GM18499 (cell line): Measurements from ENCODE around the gene ELAVL2.

Experiments used
- ATAC-seq: cut with Tn5 transposase; IDR thresholded peaks from one replicate; pipeline ENCODE4 v1.9.1; 2021; ENCODE audit warnings: moderate number of reproducible peaks; ENCODE audit not compliant: insufficient read depth, unreplicated experiment

The ELAVL2 gene

DNA sequence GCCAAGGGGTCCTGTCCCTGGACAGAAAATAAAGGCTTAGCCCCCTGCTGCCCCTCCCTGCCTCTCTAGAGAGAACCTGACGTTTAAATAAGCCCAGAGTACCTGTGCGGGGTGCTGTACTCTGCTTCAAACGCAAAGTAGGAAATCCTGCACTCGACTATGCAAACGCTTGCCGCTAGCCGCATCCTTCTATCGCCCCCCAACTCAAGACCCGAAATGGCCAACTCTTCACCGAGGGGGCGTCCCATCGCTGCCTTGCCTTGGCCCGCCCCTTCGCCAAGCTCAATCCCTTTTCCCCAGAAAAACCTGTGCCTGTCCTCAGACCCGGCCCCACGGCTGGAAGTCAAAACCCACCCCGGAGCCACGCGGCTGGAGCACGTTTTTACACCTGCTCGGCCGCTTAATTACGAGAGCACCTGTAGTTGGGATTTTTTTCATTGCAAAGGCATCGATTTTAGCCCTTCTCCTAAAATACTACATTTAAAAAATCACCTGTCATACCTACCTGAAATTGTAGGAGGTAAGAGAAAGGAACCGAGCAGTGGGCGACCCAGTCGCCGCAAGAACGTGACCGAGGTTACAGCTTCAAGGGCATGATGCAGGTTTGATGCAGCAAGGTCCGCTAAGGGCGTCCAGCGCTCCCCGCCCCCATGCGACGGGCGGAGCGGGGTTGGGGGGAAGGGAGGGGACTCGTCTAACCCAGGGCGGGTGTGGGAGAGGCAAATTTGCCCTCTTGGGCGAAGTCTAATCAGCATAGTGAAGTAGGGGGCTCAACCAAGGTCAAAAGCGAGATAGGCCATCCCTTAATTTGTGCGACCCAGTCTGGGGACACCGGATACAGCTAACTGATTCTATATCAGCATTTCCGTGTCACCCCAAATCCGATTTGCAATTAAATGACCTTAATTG lies 3.5 kb downstream of the ELAVL2 start:
- no peak for ATAC-seq

DNA sequence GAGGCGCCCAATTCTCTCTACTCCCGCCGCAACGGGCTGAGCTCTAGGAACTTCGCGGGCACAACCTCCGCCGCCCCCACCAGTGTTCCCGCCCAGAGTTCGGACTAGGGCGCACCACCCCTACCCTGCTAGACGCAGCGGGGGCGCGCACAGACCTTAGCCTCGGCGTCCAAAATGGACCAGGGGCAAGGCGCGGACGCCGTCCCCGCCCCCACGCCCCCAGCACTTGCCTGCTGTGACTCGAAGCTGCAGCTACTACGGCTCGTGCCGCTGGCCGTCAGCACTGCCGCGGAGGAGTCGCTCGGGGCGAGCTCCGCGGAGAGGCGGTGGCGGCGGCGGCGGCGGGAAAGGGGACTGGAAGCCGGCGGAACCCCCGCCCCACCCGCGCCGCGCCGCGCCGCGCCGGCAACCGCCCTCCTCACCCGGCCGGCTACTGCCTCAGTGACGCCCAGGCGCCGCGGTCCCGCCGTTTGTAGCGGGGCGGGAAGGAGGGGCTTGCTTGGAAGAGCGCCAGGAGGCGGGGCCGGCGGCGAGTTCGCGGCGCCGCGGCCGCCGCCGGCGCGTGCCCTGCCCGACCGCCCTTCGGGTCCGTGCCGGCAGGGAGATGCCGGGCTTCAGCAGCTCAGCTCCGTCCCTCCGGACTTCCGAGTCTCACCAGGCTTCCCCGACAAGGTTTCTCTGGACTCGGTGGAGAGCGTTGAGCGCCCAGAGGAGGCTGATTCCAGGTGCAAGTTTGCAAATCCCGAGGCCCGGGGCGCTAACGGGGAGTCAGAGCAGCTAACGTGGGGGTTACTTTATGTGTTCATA lies 4.5 kb downstream of the ELAVL2 start:
- no peak for ATAC-seq

DNA sequence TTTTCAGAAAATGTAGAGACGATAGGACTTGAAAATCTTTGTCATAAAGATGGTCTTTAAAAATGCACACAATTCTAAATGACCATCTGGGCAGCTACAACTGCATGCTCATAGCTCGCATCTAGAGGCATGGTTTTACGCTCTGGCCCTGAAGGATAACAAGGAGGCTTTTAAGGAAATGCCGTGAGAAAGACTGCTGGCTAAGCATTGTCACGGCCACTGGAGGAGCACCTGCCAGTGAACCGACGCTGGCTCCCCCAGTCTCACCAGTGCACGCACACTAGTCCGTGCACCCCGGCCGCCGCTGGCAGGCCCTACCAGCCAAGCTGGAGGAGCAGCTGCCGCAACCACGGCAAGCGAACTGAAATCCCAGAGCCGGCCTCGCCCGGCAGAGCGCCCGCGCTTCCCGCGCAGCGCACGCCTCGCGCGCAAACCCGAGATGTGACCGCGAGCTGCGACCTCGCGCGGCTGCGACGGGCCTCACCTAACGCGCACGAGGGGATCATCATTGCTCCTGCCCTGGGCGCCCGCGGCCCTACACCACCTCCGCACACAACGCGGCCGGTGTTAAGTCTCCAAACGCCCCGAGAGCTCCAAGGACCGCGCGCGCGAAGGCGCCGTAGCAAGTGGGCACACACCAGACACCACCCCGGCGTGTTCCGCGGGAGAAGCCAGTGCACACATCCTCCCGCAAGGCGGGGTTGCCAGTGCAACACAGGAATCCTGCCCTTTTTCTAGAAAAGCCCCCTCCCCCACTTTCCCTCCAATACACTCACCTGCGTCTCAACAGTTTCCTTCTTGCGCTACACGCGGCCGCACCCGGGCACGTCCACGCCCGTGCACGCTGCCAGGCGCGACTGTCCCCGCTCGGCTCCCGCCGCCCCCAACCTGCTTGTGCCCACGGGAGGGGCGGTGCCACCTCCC lies 5.3 kb downstream of the ELAVL2 start:
- ATAC-seq, result no peak

DNA sequence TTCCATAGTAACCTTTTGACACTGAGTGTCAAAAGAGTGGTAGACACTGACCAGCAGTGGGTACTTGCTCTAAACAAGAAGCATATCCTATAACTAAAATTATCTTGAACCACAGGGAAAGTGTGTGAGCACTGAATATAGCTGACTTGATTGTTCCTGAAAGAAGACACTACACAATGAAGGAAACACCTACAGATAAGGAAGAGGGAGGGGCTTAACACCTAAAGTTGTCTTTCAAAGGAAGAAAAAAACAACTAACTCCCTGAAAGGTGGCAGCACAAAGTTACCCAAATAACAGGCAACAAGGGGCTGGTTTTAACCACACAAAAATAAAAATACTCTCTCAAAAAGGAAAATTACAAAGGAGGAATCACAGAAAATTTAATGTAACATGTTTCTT lies 6.6 kb downstream of the ELAVL2 start:
- ATAC-seq, result no peak

DNA sequence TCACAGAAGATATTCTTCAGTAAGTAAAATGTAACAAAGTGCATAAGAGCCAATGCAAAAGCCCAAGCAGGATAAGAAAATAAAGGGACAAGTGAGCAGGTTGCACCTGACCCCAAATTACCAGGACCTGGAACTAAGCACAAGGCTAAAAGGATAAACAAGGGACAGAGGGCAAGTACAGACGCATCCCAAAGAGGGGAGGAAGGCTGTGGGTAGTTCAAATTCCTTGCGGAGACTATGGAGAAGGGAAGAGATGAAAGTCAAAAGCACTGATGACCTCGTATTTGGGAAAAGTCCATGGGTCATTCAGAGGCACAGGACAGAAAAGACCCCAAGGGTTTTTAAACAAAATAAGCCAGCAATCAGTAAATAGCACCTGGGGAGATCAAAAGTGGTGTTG lies 11.8 kb downstream of the ELAVL2 start:
- no peak for ATAC-seq

DNA sequence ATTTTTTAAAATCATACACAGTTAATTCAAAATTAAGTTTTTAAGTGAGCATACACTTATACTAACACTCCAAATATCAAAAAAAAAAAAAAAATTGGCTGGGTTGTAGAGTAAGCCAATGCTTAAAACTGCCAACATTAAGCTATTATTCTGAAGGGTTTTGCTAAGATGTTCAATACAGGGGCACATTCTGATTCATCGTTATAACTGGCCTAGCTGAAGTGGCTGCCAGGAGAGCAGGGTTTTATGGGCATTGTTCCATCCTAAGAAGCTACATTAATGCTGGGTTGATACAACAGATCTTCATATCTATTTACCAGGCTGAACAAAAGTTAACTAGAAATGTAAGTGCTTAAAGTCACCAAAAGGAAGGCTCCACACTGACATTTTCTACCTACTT lies 13.4 kb downstream of the ELAVL2 start:
- ATAC-seq, result no peak

DNA sequence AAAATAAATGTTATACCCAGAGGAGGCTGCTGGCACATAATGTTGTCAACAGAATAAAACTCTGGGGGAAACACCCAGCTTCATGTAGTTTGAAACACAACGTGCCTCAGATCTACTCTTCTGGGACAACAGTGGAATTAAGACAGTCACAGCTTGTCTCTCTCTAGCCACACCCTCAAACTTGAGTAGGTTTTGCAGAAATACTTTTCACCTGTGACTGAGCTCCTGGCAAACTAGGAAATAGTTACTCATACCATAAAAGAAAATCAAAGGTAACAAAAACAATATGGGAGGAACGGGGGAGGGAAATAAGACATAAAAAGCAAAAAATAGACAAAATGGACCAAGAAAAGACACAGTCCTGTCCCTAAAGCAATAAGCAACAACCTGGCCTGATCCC lies 14.4 kb downstream of the ELAVL2 start:
- ATAC-seq, result no peak

DNA sequence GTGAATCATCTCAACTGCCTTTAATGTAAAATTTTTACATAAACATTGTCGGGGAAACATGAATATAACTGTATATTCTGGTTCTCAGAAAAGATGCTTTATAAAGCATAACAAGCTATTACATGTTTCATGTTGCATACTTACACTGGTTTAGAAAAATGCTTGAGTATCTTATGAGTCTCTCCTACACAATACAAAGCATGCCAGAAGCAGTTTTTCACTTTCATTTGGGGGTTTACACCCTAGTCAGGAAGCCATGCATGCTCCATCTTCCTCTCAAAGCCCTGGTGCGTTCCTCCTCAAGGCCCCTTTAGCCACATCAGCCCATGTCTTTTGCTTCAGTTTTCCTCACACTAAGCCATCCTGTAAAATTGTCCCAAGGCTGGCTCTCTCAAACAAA lies 22.8 kb downstream of the ELAVL2 start:
- ATAC-seq, result no peak

DNA sequence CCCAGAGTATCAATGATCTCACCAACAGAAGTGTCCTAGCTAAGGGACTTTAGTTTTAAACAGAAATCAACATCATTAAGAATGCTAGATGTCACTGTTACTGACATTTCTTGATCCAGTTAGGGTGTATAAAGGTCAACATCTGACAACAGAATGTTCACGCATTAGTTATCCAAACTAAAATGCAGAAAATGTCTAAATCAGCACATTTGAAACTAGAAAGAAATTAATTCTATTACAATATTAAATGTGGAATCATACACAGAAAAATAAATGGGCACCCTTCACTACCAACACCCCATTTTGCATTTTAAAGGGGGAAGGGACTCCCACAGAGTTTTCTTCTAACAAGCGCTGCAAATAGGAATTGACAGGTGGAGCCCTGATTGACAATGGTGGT lies 24.5 kb downstream of the ELAVL2 start:
- no peak for ATAC-seq

DNA sequence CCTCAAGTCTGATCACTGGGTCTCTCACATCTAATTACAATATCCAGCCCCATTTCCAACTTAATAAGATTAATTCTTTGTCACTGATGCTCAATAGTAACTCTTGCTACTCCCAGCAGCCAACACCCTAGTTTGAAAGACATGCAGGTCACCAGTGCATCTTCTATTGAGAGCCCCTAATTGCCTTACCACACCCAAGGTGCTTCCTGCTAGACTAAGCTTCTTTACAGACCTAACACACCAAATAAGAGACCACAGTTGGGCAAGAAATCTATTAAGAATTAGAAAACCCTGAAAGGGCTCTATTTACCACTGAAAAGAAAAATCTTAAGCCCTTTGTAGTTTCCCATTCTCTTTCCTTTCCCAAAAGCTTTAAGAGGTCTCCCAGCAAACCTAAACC lies 26.5 kb downstream of the ELAVL2 start:
- ATAC-seq, result no peak

DNA sequence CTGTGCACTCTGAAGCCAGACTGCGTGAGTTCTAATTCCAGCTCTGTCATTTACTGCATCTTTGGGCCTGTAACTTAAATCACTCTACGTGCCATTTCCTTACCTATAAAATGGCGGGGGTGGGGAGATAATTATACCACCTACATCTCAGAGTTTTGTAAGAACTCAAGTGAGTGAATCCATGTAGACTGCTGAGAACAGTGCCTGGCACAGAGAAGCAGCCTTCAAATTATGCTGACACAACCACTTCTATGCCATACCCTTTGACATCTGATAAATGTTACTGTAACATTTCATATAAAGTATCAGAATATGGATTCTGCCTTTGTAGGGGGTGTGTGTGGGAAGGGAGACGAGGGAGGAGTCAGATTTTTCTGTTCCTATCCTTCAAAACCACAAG lies 27.7 kb downstream of the ELAVL2 start:
- no peak for ATAC-seq

DNA sequence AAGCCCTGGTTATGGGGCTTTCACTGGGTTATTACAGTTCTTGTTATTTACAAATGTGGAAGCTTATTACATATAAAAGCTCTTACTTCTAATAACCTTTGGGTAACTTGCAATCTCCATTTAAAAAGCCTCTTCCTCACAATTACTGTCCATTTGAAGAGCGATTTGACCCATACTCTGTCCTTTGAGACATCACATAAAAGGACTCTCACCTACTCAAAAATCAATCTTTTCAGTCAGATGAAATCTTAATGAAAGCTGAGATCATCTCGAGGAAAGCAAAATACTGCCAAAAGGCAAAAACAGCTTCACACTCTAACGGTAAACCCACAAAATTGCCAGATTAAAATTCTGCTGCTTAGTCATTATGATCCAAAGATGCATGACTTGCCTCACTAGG lies 29.8 kb downstream of the ELAVL2 start:
- ATAC-seq, result no peak

DNA sequence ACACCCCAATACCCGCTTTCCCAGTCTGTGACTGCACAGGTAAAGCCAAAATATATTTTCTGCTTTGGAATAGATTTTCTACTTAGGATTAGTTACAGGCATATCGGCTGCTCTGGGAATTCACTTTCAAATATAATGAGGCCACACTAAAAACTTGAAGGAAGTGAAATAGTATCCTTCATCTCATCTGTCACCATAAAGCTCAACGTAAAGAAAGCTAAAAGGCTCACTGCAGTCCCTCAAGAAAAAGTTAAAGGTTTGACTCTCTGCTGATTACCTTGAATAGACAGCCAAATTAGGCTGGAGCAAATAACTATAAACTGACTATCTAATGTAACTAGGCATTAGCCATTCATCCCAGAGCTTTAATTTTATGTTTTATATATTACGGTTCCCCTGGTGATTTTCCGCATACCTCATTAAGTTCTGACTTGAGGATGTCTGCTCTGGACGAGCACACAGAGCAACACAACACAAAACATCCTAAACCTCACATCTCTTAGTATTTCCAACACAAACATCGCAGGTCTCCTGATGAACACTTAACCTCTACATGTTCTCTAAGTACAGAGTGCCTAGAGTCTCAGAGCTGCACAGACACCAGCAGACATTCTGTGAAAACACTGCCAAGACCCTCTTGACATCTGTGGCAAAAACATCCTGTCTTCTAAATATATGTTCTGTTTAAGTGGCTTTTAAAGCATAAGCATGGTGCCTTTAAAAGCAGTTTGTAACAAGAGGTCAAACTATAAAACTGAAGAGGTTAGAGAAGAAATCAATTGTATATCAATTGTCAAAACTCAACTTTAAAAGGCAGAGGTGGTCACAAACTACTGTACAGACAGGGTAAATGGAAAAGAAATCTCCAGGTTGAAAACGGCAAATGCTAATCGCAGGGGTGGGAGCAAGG lies 35.4 kb downstream of the ELAVL2 start:
- ATAC-seq, result no peak

DNA sequence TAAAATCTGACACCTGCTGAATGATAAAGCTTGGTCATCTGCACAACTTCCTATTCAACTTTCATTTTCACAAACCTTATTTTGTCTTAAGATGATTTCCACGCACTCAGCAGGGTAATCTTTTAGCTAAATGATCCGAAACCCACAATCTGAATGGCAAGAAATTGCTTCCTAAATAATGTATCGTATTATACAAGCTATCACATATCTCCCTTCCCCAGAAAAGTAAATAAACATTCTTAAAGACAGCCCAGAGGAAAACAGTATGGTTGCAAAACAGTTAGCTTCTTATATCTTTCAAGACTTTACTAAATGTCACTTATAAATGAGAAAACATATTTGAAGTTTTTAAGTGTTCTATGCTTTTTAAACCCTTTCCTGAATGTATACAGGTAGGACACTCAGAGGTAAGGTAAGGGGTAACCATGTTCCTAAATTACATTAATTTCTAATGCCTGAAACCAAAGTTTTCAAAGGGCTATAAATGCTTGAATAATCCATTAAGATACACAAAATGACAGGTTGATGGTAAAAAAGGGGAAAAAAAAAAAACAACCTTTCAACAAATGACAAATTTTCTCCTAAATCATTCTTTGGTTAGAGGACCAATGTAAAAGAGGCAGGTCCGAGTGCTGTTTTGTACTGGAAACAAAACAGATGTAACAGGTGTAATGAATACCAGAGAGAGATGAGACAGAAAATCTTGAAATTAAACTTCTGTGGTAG lies 36.3 kb downstream of the ELAVL2 start:
- no peak for ATAC-seq

DNA sequence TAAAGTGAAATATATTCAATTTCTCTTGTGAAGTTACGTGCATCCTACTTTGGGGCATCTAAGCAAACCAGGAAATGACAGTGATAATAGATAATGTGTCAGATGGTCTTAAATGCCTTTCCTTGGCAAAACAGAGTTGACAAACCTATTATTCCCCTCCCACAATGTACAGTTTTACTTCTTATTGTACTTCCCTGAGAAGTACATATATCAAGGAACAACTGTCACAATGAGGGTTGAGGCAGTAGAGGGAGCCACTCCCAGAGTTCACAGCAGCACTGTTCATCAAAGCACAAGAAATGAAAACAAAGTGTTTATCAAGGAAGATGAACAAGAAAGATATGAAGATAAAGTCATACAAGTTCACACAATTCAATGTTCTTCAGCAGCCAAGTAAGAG lies 41.1 kb downstream of the ELAVL2 start:
- no peak for ATAC-seq

DNA sequence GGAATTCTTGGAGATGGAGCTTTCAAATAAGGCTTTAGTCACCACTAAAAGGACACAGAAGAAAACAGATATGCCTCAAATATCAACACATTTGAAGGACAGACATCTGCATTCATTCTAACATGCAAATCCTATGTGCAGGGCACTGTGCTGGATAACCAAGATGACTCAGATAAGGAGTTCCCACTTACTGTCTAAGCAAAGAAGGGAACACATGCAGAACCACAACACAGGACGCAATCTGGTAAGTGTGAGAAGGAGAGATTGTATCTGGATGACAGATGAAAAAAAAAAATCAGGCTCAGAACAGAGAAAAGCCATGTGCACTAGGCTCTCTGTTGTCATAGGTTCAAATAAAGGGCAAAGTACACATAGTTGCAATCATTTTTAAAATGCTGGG lies 42.5 kb downstream of the ELAVL2 start:
- ATAC-seq, result no peak

DNA sequence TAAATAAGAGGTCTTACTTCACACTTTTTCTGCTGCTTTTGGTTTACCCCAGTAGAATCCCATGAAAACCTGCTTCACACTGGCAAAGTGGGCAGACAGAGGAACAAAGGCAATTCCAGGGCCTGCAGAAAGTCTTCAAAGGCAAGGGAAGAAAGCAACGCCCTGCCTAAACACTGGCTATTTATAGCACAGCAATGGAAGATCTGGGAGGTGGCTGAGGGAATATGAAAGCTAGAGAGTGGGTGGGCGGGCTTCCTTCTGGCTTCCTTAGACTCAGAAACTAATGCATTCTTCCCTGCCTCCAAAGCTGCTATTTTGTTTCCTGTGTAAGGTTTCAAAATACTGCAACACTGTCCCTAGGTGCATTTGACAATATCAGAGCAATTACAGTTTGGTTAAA lies 46.8 kb downstream of the ELAVL2 start:
- no peak for ATAC-seq

DNA sequence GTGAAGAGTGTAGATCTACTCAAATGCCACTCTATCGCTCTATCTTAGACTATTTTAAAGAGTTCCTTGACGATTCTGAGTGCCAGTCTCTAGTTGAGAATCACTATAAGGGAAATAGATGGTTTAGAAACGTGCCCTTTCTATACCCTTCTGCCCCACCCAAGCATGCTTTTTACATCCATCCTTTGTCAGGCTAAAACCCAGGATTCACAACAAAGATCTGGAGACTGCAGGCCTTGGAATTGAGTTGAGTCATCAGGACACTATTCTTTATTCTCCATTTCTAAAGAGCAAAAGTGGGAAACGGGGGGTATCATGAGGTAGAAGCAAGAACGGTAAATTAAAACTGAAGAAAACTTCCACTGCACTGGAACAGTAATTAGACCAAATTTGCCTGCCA lies 48.7 kb downstream of the ELAVL2 start:
- ATAC-seq, result no peak

DNA sequence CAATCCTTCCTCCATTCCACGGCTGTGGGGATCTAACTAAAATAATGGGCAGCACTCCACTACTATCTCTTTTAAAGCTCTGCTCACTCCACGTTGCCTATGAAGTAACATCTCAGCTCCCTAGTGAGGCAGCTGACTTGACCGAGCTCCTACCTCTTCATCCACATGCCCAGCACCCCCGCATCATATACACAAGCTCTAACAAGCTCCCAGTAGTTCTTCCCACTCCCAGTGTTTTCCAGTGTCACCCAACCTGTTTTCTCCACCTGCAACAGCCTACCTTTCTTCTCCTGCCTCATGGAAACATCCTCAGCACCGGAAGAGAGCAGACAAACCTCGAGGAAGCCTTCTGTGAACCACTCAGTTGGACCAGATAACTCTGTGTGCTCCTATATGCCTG lies 50.5 kb downstream of the ELAVL2 start:
- no peak for ATAC-seq
